SHP77 (cell line): Measurements from ENCODE around the gene C5.
"Not testable (repeated sequence)": the region's sequence is repeated elsewhere in the genome, so short reads cannot be mapped to it uniquely, and the experiment has no call there.

Experiments used
- DNase-seq, 2 experiments: peaks; one replicate each; lab custom pipeline; 2025; lab: John Stamatoyannopoulos, UW

C5 gene

GRCh38 chr9:121048618-121049017 lies 1.5 kb downstream of the C5 start:
- no peak for DNase-seq

- DNase-seq: no peak
Measured at GRCh38 chr9:121048175-121048574, 1.9 kb downstream of the C5 start.

GRCh38 chr9:121038804-121039203 lies 11.3 kb downstream of the C5 start:
- no peak for DNase-seq

GRCh38 chr9:121038362-121038761 lies 11.7 kb downstream of the C5 start:
- no peak for DNase-seq

DNA sequence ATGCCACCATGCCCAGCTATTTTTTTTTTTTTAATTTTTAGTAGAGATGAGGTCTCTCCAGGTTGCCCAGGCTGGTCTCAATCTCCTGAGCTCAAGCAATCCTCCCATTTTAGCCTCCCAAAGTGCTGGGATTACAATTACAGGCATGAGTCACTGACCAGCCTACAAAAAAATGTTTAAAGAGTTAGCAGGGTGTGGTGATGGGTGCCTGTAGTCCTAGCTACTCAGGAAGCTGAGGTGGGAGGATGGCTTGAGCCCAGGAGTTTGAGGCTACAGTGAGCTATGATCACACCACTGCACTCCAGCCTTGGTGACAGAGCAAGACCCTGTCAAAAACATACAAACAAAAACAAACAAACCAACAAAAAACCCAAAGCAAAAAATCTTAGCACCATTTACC lies 14.4 kb downstream of the C5 start:
- not testable (repeated sequence) for DNase-seq

- DNase-seq: no peak
Measured at GRCh38 chr9:121034529-121034928, 15.5 kb downstream of the C5 start.

DNA sequence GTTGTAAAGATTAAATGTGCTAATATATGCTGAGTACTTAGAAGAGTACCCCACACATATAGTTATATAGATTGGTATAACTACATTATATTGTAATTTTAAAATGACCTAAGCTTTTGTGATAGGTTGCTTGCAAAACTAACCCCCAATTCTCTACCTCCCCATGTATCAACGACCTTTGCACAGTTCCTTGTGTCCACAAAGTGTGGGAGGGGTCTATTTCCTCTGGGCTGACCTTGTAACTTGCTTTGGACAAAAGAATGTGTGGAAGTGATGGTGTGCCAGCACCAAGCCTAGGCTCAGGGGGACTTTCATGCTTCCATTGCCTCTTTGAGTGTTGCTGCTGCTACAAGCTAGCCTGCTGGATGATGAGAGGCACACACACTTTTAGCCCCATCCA lies 20.6 kb downstream of the C5 start:
- no peak for DNase-seq

GRCh38 chr9:121028285-121028684 lies 21.8 kb downstream of the C5 start:
- not testable (repeated sequence) for DNase-seq

GRCh38 chr9:121026768-121027167 lies 23.3 kb downstream of the C5 start:
- no peak for DNase-seq

DNA sequence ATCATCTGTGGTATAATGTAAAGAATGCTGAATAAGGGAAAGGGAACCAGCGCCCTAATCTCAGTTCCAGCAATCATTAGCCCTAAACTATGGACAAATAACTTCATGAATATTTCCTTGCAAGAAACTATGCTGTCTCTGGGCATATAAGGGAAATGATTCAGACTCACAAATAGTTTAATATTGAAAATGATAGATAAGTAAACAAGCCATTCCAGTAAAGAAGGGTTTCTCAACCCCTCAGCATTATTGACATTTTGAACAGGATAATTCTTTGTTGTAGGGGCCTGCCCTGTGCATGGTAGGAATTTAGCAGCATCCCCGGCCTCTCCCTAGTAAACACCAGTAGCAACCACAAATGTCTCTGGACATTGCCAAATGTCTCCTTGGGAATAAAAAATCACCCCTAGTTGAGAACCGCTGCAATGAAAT lies 23.8 kb downstream of the C5 start:
- DNase-seq: no peak

GRCh38 chr9:121024237-121024636 lies 25.8 kb downstream of the C5 start:
- no peak for DNase-seq

DNA sequence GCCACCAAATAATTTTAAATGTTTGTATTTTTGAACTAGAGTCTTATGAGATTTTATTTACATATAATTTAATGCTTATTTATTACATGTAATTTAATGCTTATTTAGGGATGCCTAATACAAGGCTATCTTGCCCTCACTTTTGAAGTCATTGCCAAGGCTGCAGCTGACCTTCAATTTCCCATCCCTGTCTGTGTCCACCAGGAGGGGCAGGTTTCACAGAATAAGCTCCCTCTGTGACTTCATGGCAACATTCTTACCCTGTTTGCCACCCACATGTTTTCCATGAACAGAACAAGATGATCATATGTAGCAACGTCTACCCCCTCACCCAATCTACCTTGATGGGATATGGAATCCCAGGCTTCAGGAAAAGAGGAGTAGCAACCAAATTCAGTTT lies 27.0 kb downstream of the C5 start:
- peak in 1 of 2 experiments; percentile 9 for DNase-seq

DNA sequence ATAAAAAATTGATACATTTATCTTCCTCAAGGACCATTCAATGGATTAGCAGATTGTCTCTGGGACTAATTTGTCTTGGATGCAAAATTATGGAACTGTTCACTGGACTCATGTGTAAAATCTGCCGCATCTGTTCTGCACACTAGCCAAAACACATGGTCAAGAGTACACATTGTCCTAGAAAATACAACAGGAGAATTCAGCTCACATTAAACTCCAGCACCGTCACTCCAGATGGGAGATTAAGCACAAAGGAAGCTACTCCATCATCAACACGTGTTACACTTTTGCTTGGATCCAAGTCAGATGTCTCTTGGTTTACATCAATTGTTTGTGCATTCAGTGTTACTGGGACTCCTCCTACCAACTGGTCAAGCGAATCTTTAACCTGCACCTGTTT lies 28.8 kb downstream of the C5 start:
- no peak for DNase-seq

DNA sequence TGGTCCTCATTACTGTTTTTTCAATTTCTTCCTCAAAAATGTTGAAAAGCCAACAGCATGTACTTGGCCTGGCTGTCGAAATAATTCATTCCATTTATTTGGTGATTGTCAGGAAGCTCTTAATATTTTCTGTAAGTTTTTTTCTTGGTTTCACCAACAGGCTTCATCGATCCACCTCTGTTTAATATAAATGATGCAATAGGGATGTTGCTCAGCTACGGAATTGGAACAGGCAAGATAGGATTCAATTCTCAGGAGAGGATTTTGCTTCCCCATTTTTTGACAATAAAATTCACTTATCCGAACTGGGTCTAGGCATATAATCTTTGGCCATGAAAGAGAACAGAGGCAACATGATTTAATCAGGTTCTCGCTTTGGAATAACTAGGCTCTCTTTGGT lies 30.8 kb downstream of the C5 start:
- DNase-seq: no peak

GRCh38 chr9:121013911-121014310 lies 36.2 kb downstream of the C5 start:
- no peak for DNase-seq

DNA sequence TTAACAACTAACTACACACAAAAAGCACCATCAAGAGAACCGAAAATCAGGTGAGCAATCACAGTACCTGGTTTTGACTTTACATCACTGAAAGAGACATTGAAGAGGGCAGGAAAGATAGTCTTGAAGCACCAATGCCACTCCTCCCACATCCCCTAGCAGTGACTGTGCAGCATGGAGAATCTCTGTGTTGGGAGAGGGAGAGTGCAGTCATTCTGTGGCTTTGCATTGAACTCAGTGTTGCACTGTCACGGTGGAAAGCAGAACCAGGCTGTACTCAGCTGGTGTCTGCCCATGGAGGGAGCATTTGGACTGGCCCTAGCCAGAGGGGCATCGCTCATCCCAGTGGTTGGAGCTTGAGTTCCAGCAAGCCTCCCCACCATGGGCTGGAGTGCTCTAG lies 40.4 kb downstream of the C5 start:
- no peak for DNase-seq

DNA sequence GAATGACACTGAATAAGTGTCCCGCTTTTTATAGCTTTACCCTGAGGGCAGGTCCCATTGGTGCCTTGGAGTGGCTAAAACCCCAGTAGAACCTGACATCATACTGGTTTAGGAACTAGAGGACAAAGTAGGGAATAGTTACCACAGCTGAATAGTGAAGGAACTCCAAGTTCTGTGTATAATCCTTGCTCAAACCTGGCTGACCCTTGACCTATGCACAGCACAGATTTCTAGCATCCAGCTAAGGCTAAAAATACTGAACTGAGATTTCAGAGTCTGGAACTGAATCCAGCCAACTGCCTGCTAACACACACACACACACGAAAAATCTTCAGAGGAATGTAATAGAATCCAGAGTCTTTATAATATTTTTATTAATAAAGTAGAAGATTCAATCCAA lies 50.8 kb downstream of the C5 start:
- no peak for DNase-seq

DNA sequence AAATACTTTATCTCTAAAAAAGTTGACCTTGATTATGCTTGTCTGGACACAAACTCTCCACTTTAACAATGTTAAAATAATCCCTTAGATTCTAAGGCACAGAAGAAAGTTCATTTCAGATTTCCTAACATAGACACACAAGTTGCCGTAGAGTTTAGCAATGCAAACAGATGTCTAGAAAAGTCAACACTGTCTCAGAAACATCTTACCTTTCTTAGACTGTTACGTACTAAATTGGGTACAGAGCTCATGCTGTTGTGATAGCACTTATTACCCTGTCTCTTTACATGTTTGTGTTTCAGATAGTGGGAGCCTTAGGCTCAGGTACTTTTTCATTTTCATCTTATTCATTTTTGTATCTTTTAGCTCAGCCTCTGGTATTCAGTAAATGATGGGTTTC lies 52.0 kb downstream of the C5 start:
- DNase-seq: no peak

DNA sequence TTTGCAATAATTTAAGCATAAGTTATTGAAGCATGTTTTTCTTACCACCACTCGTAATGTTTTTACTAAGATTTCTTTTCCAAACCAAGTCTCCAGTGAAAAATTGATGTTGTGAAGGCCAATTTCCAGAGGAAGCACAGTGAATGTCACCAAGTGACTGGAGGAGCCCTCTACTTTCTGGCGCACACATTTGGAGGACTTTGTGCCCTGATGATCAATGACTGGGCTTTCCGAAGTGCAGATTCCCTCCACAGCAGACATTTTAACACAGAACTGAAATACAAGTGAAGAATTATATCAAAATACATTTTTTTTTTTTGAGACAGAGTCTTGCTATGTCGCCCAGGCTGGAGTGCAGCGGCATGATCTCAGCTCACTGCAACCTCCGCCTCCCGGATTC lies 52.6 kb downstream of the C5 start:
- DNase-seq: no peak

DNA sequence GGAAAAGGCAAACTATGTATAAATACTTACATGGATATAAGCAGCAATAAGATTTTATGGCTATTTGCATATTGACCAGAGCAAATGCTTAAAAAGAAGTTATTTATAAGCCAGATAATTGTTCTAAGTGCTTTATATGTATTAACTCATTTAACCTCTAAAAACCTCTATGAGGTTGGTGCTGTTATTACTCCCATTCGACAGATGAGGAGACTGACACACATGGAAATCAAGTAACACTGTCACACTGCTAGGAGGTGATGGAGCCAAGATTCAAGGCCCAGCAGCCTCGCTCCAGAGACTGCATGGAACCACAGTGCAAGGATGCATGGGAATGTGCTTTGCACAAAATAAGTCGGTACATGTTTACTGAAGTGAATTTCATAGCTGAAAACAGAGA lies 53.7 kb downstream of the C5 start:
- no peak for DNase-seq

DNA sequence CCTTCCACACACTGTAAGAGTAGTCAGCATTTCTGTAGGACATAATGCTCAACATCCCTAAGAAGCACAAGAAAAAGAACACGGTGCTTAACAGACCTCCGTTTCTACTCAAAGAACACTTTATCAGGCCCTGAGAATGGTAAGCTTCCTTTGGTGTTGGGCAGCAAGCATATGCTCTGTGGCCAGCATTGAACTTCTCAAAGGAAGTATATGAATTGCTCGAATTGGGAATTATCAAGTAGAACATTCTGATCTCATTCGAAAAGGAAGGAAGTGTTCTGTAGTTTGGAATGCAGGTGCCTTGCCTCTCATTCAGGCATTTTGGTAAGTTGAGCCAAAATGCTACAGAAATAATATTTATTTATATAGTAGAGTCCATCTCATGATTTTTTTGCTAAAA lies 61.0 kb downstream of the C5 start:
- DNase-seq: no peak

GRCh38 chr9:120985819-120986222 lies 64.3 kb downstream of the C5 start:
- DNase-seq: peak; percentile 32 to 69

GRCh38 chr9:120983259-120983837 lies 66.7 kb downstream of the C5 start:
- no peak for DNase-seq

- no peak for DNase-seq
Measured at GRCh38 chr9:120982836-120983235, 67.2 kb downstream of the C5 start.

- peak; percentile 31 to 57 for DNase-seq
Measured at GRCh38 chr9:120980951-120981350, 69.1 kb downstream of the C5 start.
